Measurements from ENCODE around the gene PLD4.
"Not testable (repeated sequence)": the region's sequence is repeated elsewhere in the genome, so short reads cannot be mapped to it uniquely, and the experiment has no call there.

The PLD4 gene

GRCh38 chr14:104917116-104917515 lies 7.6 kb upstream of the PLD4 start:
- no peaks in the 10 kb centered on the region for H3K27me3 ChIP-seq (ENCODE audit: low read length)
- H4K20me1 ChIP-seq (ENCODE audit: low read depth, low read length): no peaks in the 10 kb centered on the region
- no peaks in the 10 kb centered on the region for H3K9me3 ChIP-seq (ENCODE audit: insufficient read depth, low read length)
- TF ChIP-seq EZH2phosphoT487 (conservative IDR thresholded peaks at IDR 0.05; ENCODE audit: low read length) (no peak), CTCF (IDR thresholded peaks at IDR 0.05; ENCODE audit: insufficient read depth, low read length, poor library complexity, severe bottlenecking) (no peak)
- H3K9ac ChIP-seq (ENCODE audit: low read length): no peak overlapping the region
- H3K9me2 ChIP-seq (replicated peaks; ENCODE audit: insufficient read depth, low read length): no peaks in the 10 kb centered on the region
- H3K79me2 ChIP-seq (ENCODE audit: insufficient read depth, low read length): no peaks in the 10 kb centered on the region
- no peak overlapping the region for H2AFZ ChIP-seq (ENCODE audit: low read depth, low read length, severe bottlenecking)
- no peaks in the 10 kb centered on the region for H3F3A ChIP-seq (ENCODE audit: insufficient read depth)
- no peak overlapping the region for H3K4me3 ChIP-seq (ENCODE audit: insufficient read depth, low read length, poor library complexity, severe bottlenecking)
- H3K36me3 ChIP-seq (ENCODE audit: low read length): no peaks in the 10 kb centered on the region
- no peak overlapping the region for H3K4me2 ChIP-seq (ENCODE audit: low read depth, low read length, poor library complexity, severe bottlenecking)
- H3K27ac ChIP-seq (ENCODE audit: low read depth, low read length): no peak overlapping the region

GRCh38 chr14:104917993-104918392 lies 6.7 kb upstream of the PLD4 start:
- Histone ChIP-seq H3K4me3 (ENCODE audit: insufficient read depth, low read length, poor library complexity, severe bottlenecking) (no peak overlapping the region), H3K4me2 (ENCODE audit: low read depth, low read length, poor library complexity, severe bottlenecking) (no peak overlapping the region), H3F3A (ENCODE audit: insufficient read depth) (no peaks in the 10 kb centered on the region), H4K20me1 (ENCODE audit: low read depth, low read length) (no peaks in the 10 kb centered on the region), H3K27me3 (ENCODE audit: low read length) (no peaks in the 10 kb centered on the region), H3K79me2 (ENCODE audit: insufficient read depth, low read length) (no peaks in the 10 kb centered on the region), H3K9me2 (replicated peaks; ENCODE audit: insufficient read depth, low read length) (no peaks in the 10 kb centered on the region), H3K9me3 (ENCODE audit: insufficient read depth, low read length) (no peaks in the 10 kb centered on the region), H3K36me3 (ENCODE audit: low read length) (no peaks in the 10 kb centered on the region), H3K27ac (ENCODE audit: low read depth, low read length) (no peak overlapping the region), H3K9ac (ENCODE audit: low read length) (no peak overlapping the region), H2AFZ (ENCODE audit: low read depth, low read length, severe bottlenecking) (no peak overlapping the region)
- TF ChIP-seq EZH2phosphoT487 (conservative IDR thresholded peaks at IDR 0.05; ENCODE audit: low read length): no peak
- no peak for TF ChIP-seq CTCF (IDR thresholded peaks at IDR 0.05; ENCODE audit: insufficient read depth, low read length, poor library complexity, severe bottlenecking)

- H2AFZ ChIP-seq (ENCODE audit: low read depth, low read length, severe bottlenecking); H3K79me2 ChIP-seq (ENCODE audit: insufficient read depth, low read length); H3K9me2 ChIP-seq (replicated peaks; ENCODE audit: insufficient read depth, low read length); H3K27ac ChIP-seq (ENCODE audit: low read depth, low read length); H3K4me3 ChIP-seq (ENCODE audit: insufficient read depth, low read length, poor library complexity, severe bottlenecking); H3K36me3 ChIP-seq (ENCODE audit: low read length); H3K4me2 ChIP-seq (ENCODE audit: low read depth, low read length, poor library complexity, severe bottlenecking); H3F3A ChIP-seq (ENCODE audit: insufficient read depth); H3K9ac ChIP-seq (ENCODE audit: low read length); H3K27me3 ChIP-seq (ENCODE audit: low read length); H4K20me1 ChIP-seq (ENCODE audit: low read depth, low read length); H3K9me3 ChIP-seq (ENCODE audit: insufficient read depth, low read length): not testable (repeated sequence)
Observed at GRCh38 chr14:104919152-104919992, 5.3 kb upstream of the PLD4 start.

- H2AFZ ChIP-seq (ENCODE audit: low read depth, low read length, severe bottlenecking): no peak overlapping the region
- no peaks in the 10 kb centered on the region for H3K27me3 ChIP-seq (ENCODE audit: low read length)
- no peaks in the 10 kb centered on the region for H4K20me1 ChIP-seq (ENCODE audit: low read depth, low read length)
- no peak overlapping the region for H3K4me2 ChIP-seq (ENCODE audit: low read depth, low read length, poor library complexity, severe bottlenecking)
- H3K79me2 ChIP-seq (ENCODE audit: insufficient read depth, low read length): no peaks in the 10 kb centered on the region
- H3K27ac ChIP-seq (ENCODE audit: low read depth, low read length): no peak overlapping the region
- H3K9ac ChIP-seq (ENCODE audit: low read length): no peak overlapping the region
- no peak overlapping the region for H3K4me3 ChIP-seq (ENCODE audit: insufficient read depth, low read length, poor library complexity, severe bottlenecking)
- no peaks in the 10 kb centered on the region for H3K9me3 ChIP-seq (ENCODE audit: insufficient read depth, low read length)
- H3K36me3 ChIP-seq (ENCODE audit: low read length): no peaks in the 10 kb centered on the region
- H3F3A ChIP-seq (ENCODE audit: insufficient read depth): no peaks in the 10 kb centered on the region
- H3K9me2 ChIP-seq (replicated peaks; ENCODE audit: insufficient read depth, low read length): no peaks in the 10 kb centered on the region
- TF ChIP-seq CTCF (IDR thresholded peaks at IDR 0.05; ENCODE audit: insufficient read depth, low read length, poor library complexity, severe bottlenecking): no peak
- TF ChIP-seq EZH2phosphoT487 (conservative IDR thresholded peaks at IDR 0.05; ENCODE audit: low read length): no peak
Observed at GRCh38 chr14:104919993-104920315, 4.7 kb upstream of the PLD4 start.
